Activated CD4-positive, alpha-beta T cell treated with anti-CD3 and anti-CD28 coated beads, Interleukin-2, amount 10 ng/mL, durations not matched to agents 7 days and 5 days (primary cell): ENCODE measurements around the gene ZNF185. TPM values are rescaled to one million over a fixed set of nuclear protein-coding genes. Genes with fewer than 3 reads are reported as not detected.

Source experiments
- total RNA-seq, 2 experiments: library from RNA; stranded (reverse); gene quantifications; one replicate each; pipeline ENCODE4 v1.2.3, GENCODE V29; 2021

ZNF185 gene
- total RNA-seq, 2 experiments from 2014 or later = 1.0 to 1.6 TPM

Other genes starting within 250 kb of the ZNF185 start
- not detected for gene MAGEA3, start 199.3 kb upstream of the ZNF185 start, total RNA-seq
- under 1 TPM in 1 of 2 experiments, not detected in 1; 0.35 TPM for gene CSAG2, start 188.8 kb upstream of the ZNF185 start, total RNA-seq
- gene MAGEA2B, start 183.4 kb upstream of the ZNF185 start, total RNA-seq = not detected
- not detected for gene CSAG1, start 164.3 kb upstream of the ZNF185 start, total RNA-seq
- gene MAGEA12, start 164.3 kb upstream of the ZNF185 start, total RNA-seq = not detected
- gene MAGEA2, start 144.2 kb upstream of the ZNF185 start, total RNA-seq = not detected
- under 1 TPM; 0.35 to 0.62 TPM for gene CSAG3, start 138.8 kb upstream of the ZNF185 start, total RNA-seq
- not detected for gene MAGEA6, start 128.4 kb upstream of the ZNF185 start, total RNA-seq
- 10 to 100 TPM in 1 of 2 experiments, 1 to 10 TPM in 1; 9.7 to 12.5 TPM for gene CETN2, start 67.3 kb upstream of the ZNF185 start, total RNA-seq
- 10 to 100 TPM; 13.9 TPM for gene NSDHL, start 67.0 kb upstream of the ZNF185 start, total RNA-seq
- gene PNMA5, start 96.0 kb downstream of the ZNF185 start, total RNA-seq = under 1 TPM; 0.06 to 0.10 TPM
- gene PNMA3, start 158.4 kb downstream of the ZNF185 start, total RNA-seq = 1 to 10 TPM; 1.4 to 1.9 TPM
- gene PNMA6A, start 174.4 kb downstream of the ZNF185 start, total RNA-seq = under 1 TPM; 0.15 to 0.23 TPM